Measurements from ENCODE around the gene CCDC197.

- TF ChIP-seq EP300 (IDR thresholded peaks at IDR 0.05; ENCODE audit: borderline replicate concordance): no peak
- no peak for TF ChIP-seq CREB1 (IDR thresholded peaks at IDR 0.05; ENCODE audit: low read depth)
- no peak for TF ChIP-seq MAX (IDR thresholded peaks at IDR 0.05)
- TF ChIP-seq TCF12 (IDR thresholded peaks at IDR 0.05; ENCODE audit: low read depth): no peak
- TF ChIP-seq REST (IDR thresholded peaks at IDR 0.05; ENCODE audit: low read depth): no peak
- TF ChIP-seq USF1 (IDR thresholded peaks at IDR 0.05): no peak
- no peak for TF ChIP-seq TAF1 (IDR thresholded peaks at IDR 0.05; ENCODE audit: low read depth)
Observed at GRCh38 chr14:94014382-94014781, 17.3 kb downstream of the CCDC197 start.
